Activated B cell treated with CpG ODN at 0.5 μM for 24 hours (primary cell): ENCODE measurements around the gene PFKFB3. TPM values are rescaled to one million over a fixed set of nuclear protein-coding genes. Genes with fewer than 3 reads are reported as not detected.

Source experiments
- ATAC-seq: fragments of 200-7000 bp; cut with Tn5 transposase; one replicate; pipeline ENCODE4 v1.10.0; 2021; ENCODE audit warnings: low read depth, mild to moderate bottlenecking, moderate library complexity
- CTCF ChIA-PET: fragments of 350-600 bp; sonication (Branson Sonifier 250); formaldehyde crosslinking; loops from one replicate; lab custom pipeline; 2021; ENCODE audit warnings: antibody characterized with exemption; lab: Charles Lee
- POLR2A ChIA-PET: fragments of 350-600 bp; sonication (Branson Sonifier 250); formaldehyde crosslinking; loops from one replicate; lab custom pipeline; 2021; ENCODE audit warnings: antibody characterized with exemption; lab: Charles Lee
- DNase-seq: peaks from one replicate; pipeline ENCODE4 v3.0.0; 2022
- H3K27ac Mint-ChIP-seq: one replicate; pipeline ENCODE4 v1.8.0; 2020; ENCODE audit warnings: mixed read lengths
- H3K27me3 Mint-ChIP-seq: one replicate; pipeline ENCODE4 v1.8.0; 2021; ENCODE audit warnings: mixed read lengths
- H3K36me3 Mint-ChIP-seq: one replicate; pipeline ENCODE4 v1.8.0; 2021; ENCODE audit warnings: low read depth, mixed read lengths
- H3K4me1 Mint-ChIP-seq: one replicate; pipeline ENCODE4 v1.8.0; 2021; ENCODE audit warnings: mixed read lengths
- H3K4me3 Mint-ChIP-seq: one replicate; pipeline ENCODE4 v1.8.0; 2020; ENCODE audit warnings: mild to moderate bottlenecking, mixed read lengths
- H3K9me3 Mint-ChIP-seq: one replicate; pipeline ENCODE4 v1.8.0; 2020; ENCODE audit warnings: mixed read lengths
- intact Hi-C: fragments of 100-400 bp; cut with micrococcal nuclease; formaldehyde crosslinking; loops from one replicate; pipeline ENCODE4 v1.15.1; 2024
- total RNA-seq: library from RNA; stranded (reverse); gene quantifications from 2 replicates; pipeline ENCODE4 v1.2.3, GENCODE V29; 2022
- TF ChIP-seq, protein P1 (sequence below): fragments of 200-600 bp; IDR thresholded peaks from one replicate; pipeline ENCODE4 v1.8.0; 2022; ENCODE audit warnings: antibody characterized with exemption, mild to moderate bottlenecking

The PFKFB3 gene
- total RNA-seq, 1 donor from 2014 or later = 105 TPM

DNA sequence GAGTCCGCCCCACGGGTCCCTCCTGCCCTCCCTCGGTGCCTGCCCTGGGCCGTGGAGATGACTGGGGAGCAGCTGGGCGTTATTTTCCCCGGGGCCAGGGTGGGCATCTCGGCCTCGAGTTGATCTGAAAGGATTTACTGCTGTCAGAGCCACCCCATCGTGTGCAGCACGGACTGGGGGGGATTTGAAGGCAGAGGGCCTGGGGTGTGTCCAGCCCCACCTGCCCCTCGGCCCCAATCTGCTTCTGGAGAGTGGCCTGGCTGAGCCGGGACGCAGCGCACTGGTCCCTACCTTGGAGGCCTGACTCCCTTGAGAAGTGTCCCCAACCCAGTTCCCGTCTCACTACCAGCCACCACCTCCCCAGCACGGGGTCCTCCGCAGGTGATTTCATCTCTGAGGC, 24.2 kb upstream of the PFKFB3 start:
- TF ChIP-seq, protein P1, sequence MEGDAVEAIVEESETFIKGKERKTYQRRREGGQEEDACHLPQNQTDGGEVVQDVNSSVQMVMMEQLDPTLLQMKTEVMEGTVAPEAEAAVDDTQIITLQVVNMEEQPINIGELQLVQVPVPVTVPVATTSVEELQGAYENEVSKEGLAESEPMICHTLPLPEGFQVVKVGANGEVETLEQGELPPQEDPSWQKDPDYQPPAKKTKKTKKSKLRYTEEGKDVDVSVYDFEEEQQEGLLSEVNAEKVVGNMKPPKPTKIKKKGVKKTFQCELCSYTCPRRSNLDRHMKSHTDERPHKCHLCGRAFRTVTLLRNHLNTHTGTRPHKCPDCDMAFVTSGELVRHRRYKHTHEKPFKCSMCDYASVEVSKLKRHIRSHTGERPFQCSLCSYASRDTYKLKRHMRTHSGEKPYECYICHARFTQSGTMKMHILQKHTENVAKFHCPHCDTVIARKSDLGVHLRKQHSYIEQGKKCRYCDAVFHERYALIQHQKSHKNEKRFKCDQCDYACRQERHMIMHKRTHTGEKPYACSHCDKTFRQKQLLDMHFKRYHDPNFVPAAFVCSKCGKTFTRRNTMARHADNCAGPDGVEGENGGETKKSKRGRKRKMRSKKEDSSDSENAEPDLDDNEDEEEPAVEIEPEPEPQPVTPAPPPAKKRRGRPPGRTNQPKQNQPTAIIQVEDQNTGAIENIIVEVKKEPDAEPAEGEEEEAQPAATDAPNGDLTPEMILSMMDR = no peak
- ChIA-PET POLR2A (interaction anchor here (1.3 kb wide), 1 partner anchor 15 kb away, joined by 4 read pairs; no protein-coding TSS in a partner anchor), CTCF (no interaction called here)
- Mint-ChIP-seq H3K4me1 (peaks cover 20% of the 10 kb centered on the region), H3K27me3 (no peaks in the 10 kb centered on the region), H3K4me3 (no peak overlapping the region), H3K9me3 (no peaks in the 10 kb centered on the region), H3K36me3 (peaks cover 4% of the 10 kb centered on the region), H3K27ac (no peak overlapping the region)
- DNase-seq (no peak), ATAC-seq (no peak)
- intact Hi-C loops = no loop called here

DNA sequence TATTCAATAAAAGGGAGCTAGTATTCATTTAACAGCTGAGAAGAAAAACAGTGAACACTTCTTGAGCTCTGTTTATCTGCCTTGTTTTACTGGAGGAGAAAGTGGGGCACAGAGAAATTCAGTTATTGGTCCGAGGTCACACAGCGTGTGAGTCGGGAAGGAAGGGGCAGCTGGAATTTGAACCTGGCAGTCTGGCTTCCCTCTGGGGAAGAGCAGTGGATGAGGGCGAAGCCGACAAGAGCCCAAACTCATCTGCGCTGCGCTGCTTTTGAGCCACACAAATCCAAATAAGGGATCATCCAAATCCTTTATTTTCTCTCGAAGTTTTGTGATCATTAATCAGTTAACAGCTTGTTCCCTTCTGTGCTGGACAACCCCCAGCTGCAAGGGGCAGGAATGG, 23.7 kb upstream of the PFKFB3 start:
- no peak for DNase-seq
- ChIA-PET CTCF (no interaction called here), POLR2A (interaction anchor here (1.3 kb wide), 1 partner anchor 16 kb away, joined by 4 read pairs; no protein-coding TSS in a partner anchor)
- intact Hi-C loops = no loop called here
- Mint-ChIP-seq H3K27ac (no peak overlapping the region), H3K36me3 (peaks cover 4% of the 10 kb centered on the region), H3K4me1 (peaks cover 19% of the 10 kb centered on the region), H3K9me3 (no peaks in the 10 kb centered on the region), H3K27me3 (no peaks in the 10 kb centered on the region), H3K4me3 (no peak overlapping the region)
- TF ChIP-seq, protein P1 = no peak
- ATAC-seq = no peak

DNA sequence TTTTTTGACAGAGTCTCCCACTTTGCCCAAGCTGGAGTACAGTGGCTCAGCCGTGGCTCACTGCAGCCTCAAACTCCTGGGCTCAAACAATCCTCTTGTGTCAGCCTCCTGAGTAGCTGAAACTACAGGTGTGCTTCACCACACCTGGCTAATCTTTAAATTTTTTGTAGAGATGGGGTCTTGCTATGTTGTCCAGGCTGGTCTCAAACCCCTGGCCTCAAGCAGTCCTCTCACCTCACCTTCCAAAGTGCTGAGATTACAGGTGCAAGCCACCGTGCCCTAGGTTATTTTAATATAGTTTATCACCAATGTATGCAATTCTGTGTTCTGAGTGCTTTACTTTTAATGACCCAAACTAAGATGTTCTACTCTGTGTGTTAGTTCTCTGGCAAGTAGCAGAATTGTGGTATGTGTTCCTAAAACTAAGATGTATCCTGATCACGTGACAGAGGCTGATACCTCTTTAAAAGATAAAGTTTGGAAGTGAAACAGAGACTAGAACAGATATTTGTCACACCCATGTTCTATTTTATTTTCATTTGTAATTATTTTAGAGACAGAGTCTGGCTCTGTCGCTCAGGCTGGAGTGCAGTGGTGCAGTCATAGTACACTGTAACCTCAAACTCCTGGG, 22.1 kb upstream of the PFKFB3 start:
- Mint-ChIP-seq H3K4me3 (no peak overlapping the region), H3K27me3 (no peaks in the 10 kb centered on the region), H3K27ac (no peak overlapping the region), H3K9me3 (no peaks in the 10 kb centered on the region), H3K36me3 (peaks cover 4% of the 10 kb centered on the region), H3K4me1 (peaks cover 13% of the 10 kb centered on the region)
- ChIA-PET POLR2A (no interaction called here), CTCF (no interaction called here)
- DNase-seq (no peak), ATAC-seq (no peak)
- TF ChIP-seq, protein P1 = no peak
- intact Hi-C loops = no loop called here

DNA sequence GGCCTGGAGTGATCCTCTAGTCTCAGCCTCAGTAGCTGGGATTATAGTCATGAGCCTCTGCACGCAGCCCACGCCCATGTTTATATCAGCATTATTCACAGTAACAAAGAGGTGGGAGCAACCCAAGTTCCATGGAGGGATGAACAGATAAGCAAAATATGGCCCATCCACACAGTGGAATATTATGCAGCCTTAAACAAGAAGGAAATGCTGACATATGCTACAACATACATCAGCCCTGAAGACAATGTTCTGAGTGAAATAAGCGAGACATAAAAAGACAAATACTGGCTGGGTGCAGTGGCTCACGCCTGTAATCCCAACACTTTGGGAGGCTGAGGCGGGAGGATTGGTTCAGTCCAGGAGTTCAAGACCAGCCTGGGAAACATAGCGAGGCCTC, 21.5 kb upstream of the PFKFB3 start:
- H3K27ac Mint-ChIP-seq = no peak overlapping the region
- TF ChIP-seq, protein P1 = no peak
- no peaks in the 10 kb centered on the region for H3K27me3 Mint-ChIP-seq
- ChIA-PET POLR2A (no interaction called here), CTCF (no interaction called here)
- H3K4me1 Mint-ChIP-seq = peaks cover 6% of the 10 kb centered on the region
- no peak for DNase-seq
- H3K4me3 Mint-ChIP-seq = no peak overlapping the region
- intact Hi-C loops = no loop called here
- no peaks in the 10 kb centered on the region for H3K9me3 Mint-ChIP-seq
- peaks cover 4% of the 10 kb centered on the region for H3K36me3 Mint-ChIP-seq
- ATAC-seq = no peak

DNA sequence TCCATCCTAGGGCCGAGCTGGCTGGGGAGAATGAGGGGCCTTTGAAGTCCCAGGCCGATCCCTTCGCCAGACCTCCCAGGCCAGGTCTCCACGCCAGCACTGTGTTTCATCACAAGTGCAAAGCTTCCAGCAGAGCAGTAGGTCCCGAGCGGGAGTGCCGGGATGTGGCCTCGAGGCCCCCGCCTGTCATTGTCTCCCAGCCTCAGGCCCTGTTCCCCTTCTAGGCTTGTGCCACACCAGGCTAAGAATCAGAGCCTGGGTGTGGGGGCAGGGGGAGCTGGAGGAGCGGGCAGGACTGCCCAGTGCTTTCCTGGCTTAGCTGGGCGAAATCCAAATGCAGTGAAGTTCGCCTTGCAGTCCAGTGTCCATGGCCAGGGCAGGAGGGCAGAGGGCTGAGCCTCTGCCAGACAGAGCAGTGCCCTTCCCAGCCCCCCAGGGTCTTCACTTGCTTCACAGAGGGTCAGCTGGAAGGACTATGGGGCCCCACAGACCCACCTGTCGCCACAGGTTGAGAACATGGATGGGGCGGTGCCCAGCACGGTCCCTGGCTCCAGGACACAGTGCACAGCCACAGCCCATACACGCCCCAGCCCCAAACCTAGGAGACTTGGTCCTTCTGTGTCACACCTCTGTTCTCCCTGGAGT, 20.2 kb upstream of the PFKFB3 start:
- Mint-ChIP-seq H3K27me3 (no peaks in the 10 kb centered on the region), H3K27ac (no peak overlapping the region), H3K4me1 (no peaks in the 10 kb centered on the region), H3K36me3 (no peaks in the 10 kb centered on the region), H3K9me3 (no peaks in the 10 kb centered on the region), H3K4me3 (no peak overlapping the region)
- intact Hi-C loops = no loop called here
- DNase-seq = no peak
- POLR2A ChIA-PET = interaction anchor here (0.7 kb wide), 1 partner anchor 1310 kb away, joined by 3 read pairs; no protein-coding TSS in a partner anchor
- no peak for ATAC-seq
- CTCF ChIA-PET = no interaction called here
- TF ChIP-seq, protein P1 = no peak
